ENCODE measurements around the gene BCL2L11. TPM values are rescaled to one million over a fixed set of nuclear protein-coding genes. Genes with fewer than 3 reads are reported as not detected.

BCL2L11 gene
- total RNA-seq, 1 donor from 2014 or later = 19.3 TPM

DNA sequence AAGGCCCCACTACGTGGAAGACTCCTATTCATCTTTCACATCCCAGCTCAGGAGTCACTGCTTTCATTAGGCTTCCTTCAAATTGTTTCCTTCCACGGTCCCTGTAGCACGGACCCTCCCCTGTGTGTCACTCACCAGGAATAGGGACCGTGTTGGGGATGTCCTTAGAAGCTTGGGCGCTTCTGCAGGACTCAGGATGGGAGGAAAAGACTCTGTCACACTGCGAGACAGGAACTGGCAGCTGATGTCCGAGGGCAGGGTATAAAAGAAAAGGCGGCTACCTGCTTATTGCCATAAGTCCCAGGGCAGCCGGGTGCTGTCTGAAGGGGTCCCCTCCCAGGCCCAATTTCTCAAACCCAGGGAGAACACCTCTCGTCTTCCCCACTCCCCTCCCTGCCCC lies 79.1 kb downstream of the BCL2L11 start:
- no peak overlapping the region for H3K4me2 ChIP-seq (ENCODE audit: low read length)
- H3K27ac ChIP-seq (ENCODE audit: low read depth, low read length) = no peak overlapping the region
- Mint-ChIP-seq H3K4me1 (ENCODE audit: low read depth, unreplicated experiment) (peaks cover 10% of the 10 kb centered on the region), H3K4me3 (ENCODE audit: unreplicated experiment) (no peak overlapping the region), H3K36me3 (ENCODE audit: low read depth, unreplicated experiment) (peaks cover 5% of the 10 kb centered on the region), H3K9me3 (ENCODE audit: unreplicated experiment) (peaks cover 2% of the 10 kb centered on the region), H3K27ac (ENCODE audit: unreplicated experiment) (no peak overlapping the region), H3K27me3 (ENCODE audit: low read depth, unreplicated experiment) (peaks cover 6% of the 10 kb centered on the region)
- H3K9ac ChIP-seq (ENCODE audit: low read length) = no peak overlapping the region
- no peak overlapping the region for H2AFZ ChIP-seq (ENCODE audit: low read depth, low read length)
- FAIRE-seq = no peak
- H3K9me3 ChIP-seq (ENCODE audit: insufficient read depth, low read depth, low read length) = no peaks in the 10 kb centered on the region
- H3K4me3 ChIP-seq (ENCODE audit: insufficient read depth, low read depth, low read length) = no peak overlapping the region
- H3K4me1 ChIP-seq (ENCODE audit: insufficient read depth, low read length) = peaks cover 14% of the 10 kb centered on the region
- H3K79me2 ChIP-seq (ENCODE audit: insufficient read depth, low read length) = no peaks in the 10 kb centered on the region
- H3K27me3 ChIP-seq (ENCODE audit: insufficient read depth, low read length) = no peaks in the 10 kb centered on the region
- no peaks in the 10 kb centered on the region for H3K36me3 ChIP-seq (ENCODE audit: insufficient read depth, low read length)
- no peak for DNase-seq (ENCODE audit: low read depth)
- no peaks in the 10 kb centered on the region for H4K20me1 ChIP-seq (ENCODE audit: insufficient read depth, low read length)
- TF ChIP-seq EZH2 (IDR thresholded peaks at IDR 0.05; ENCODE audit: insufficient read depth, low read length) = no peak
- TF ChIP-seq, protein P1, sequence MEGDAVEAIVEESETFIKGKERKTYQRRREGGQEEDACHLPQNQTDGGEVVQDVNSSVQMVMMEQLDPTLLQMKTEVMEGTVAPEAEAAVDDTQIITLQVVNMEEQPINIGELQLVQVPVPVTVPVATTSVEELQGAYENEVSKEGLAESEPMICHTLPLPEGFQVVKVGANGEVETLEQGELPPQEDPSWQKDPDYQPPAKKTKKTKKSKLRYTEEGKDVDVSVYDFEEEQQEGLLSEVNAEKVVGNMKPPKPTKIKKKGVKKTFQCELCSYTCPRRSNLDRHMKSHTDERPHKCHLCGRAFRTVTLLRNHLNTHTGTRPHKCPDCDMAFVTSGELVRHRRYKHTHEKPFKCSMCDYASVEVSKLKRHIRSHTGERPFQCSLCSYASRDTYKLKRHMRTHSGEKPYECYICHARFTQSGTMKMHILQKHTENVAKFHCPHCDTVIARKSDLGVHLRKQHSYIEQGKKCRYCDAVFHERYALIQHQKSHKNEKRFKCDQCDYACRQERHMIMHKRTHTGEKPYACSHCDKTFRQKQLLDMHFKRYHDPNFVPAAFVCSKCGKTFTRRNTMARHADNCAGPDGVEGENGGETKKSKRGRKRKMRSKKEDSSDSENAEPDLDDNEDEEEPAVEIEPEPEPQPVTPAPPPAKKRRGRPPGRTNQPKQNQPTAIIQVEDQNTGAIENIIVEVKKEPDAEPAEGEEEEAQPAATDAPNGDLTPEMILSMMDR (IDR thresholded peaks at IDR 0.05; ENCODE audit: insufficient read depth, low read depth, low read length) = no peak

DNA sequence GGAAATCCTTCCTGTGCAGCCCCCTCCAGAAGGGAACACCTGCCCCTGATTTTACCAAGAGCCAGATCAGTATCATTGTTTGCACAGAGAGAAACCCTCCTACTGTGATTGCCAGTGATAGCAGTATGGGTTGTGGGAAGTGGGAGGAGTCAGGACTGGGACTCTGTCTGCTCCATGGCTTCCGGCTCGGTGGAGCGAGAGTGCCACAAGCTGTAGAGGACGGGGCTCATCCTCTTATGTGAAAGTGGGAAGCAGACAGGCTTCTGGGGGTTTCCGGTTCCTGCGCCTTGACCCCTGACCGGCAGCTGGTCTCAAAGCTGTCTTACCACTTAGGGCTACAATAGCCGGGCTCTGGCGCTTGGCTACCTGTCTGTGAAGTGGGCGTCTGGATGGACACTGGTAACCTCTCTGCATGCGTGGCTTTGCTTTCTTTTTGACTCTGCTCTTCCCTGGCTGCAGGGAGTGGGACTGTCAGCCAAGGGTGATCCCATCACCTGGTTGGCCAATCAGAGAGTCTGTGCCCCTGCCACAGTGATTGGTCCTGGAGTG lies 79.7 kb downstream of the BCL2L11 start:
- H3K27ac ChIP-seq (ENCODE audit: low read depth, low read length) = no peak overlapping the region
- Mint-ChIP-seq H3K27ac (ENCODE audit: unreplicated experiment) (peak overlapping the region; percentile 41), H3K4me1 (ENCODE audit: low read depth, unreplicated experiment) (peaks cover 10% of the 10 kb centered on the region), H3K27me3 (ENCODE audit: low read depth, unreplicated experiment) (peaks cover 3% of the 10 kb centered on the region), H3K4me3 (ENCODE audit: unreplicated experiment) (no peak overlapping the region), H3K9me3 (ENCODE audit: unreplicated experiment) (peaks cover 2% of the 10 kb centered on the region), H3K36me3 (ENCODE audit: low read depth, unreplicated experiment) (peaks cover 7% of the 10 kb centered on the region)
- H3K4me3 ChIP-seq (ENCODE audit: insufficient read depth, low read depth, low read length) = no peak overlapping the region
- H3K9me3 ChIP-seq (ENCODE audit: insufficient read depth, low read depth, low read length) = no peaks in the 10 kb centered on the region
- no peak overlapping the region for H2AFZ ChIP-seq (ENCODE audit: low read depth, low read length)
- no peaks in the 10 kb centered on the region for H3K79me2 ChIP-seq (ENCODE audit: insufficient read depth, low read length)
- no peak for TF ChIP-seq EZH2 (IDR thresholded peaks at IDR 0.05; ENCODE audit: insufficient read depth, low read length)
- TF ChIP-seq, protein P1 (IDR thresholded peaks at IDR 0.05; ENCODE audit: insufficient read depth, low read depth, low read length) = no peak
- no peak for DNase-seq (ENCODE audit: low read depth)
- H3K4me1 ChIP-seq (ENCODE audit: insufficient read depth, low read length) = peaks cover 14% of the 10 kb centered on the region
- H3K4me2 ChIP-seq (ENCODE audit: low read length) = no peak overlapping the region
- H3K36me3 ChIP-seq (ENCODE audit: insufficient read depth, low read length) = no peaks in the 10 kb centered on the region
- H3K27me3 ChIP-seq (ENCODE audit: insufficient read depth, low read length) = no peaks in the 10 kb centered on the region
- no peak overlapping the region for H3K9ac ChIP-seq (ENCODE audit: low read length)
- no peaks in the 10 kb centered on the region for H4K20me1 ChIP-seq (ENCODE audit: insufficient read depth, low read length)
- no peak for FAIRE-seq

- Mint-ChIP-seq H3K27ac (ENCODE audit: unreplicated experiment) (no peak overlapping the region), H3K9me3 (ENCODE audit: unreplicated experiment) (peaks cover 2% of the 10 kb centered on the region), H3K4me1 (ENCODE audit: low read depth, unreplicated experiment) (peaks cover 10% of the 10 kb centered on the region), H3K4me3 (ENCODE audit: unreplicated experiment) (no peak overlapping the region), H3K36me3 (ENCODE audit: low read depth, unreplicated experiment) (peaks cover 7% of the 10 kb centered on the region), H3K27me3 (ENCODE audit: low read depth, unreplicated experiment) (peaks cover 3% of the 10 kb centered on the region)
- Histone ChIP-seq H3K9me3 (ENCODE audit: insufficient read depth, low read depth, low read length) (no peaks in the 10 kb centered on the region), H3K4me1 (ENCODE audit: insufficient read depth, low read length) (peaks cover 14% of the 10 kb centered on the region), H3K79me2 (ENCODE audit: insufficient read depth, low read length) (no peaks in the 10 kb centered on the region), H3K4me2 (ENCODE audit: low read length) (no peak overlapping the region), H4K20me1 (ENCODE audit: insufficient read depth, low read length) (no peaks in the 10 kb centered on the region), H3K27me3 (ENCODE audit: insufficient read depth, low read length) (no peaks in the 10 kb centered on the region), H3K4me3 (ENCODE audit: insufficient read depth, low read depth, low read length) (no peak overlapping the region), H3K36me3 (ENCODE audit: insufficient read depth, low read length) (no peaks in the 10 kb centered on the region), H2AFZ (ENCODE audit: low read depth, low read length) (no peak overlapping the region), H3K27ac (ENCODE audit: low read depth, low read length) (no peak overlapping the region), H3K9ac (ENCODE audit: low read length) (no peak overlapping the region)
- DNase-seq (ENCODE audit: low read depth) = no peak
- no peak for FAIRE-seq
- TF ChIP-seq EZH2 (IDR thresholded peaks at IDR 0.05; ENCODE audit: insufficient read depth, low read length) = no peak
- TF ChIP-seq, protein P1 (IDR thresholded peaks at IDR 0.05; ENCODE audit: insufficient read depth, low read depth, low read length) = no peak
These were observed 80.5 kb downstream of the BCL2L11 start for GRCh38 chr2:111201214-111201613.

Measured in astrocyte (in vitro differentiated cells and primary cell).